Small intestine (tissue), 7 donors: Measurements from ENCODE around the gene ATP5MC2. TPM values are rescaled to one million over a fixed set of nuclear protein-coding genes. Genes with fewer than 3 reads are reported as not detected.

Experiments
- DNase-seq, 2 donors: peaks; one replicate each; pipeline versions ENCODE4 v3.0.0 to v3.0.0-alpha.2; 2013
- FAIRE-seq: peaks from 2 replicates; lab custom pipeline; 2012; peaks lifted over from hg19 to GRCh38; lab: Jason Lieb, UNC
- H3K27ac ChIP-seq, 3 donors: one replicate each; pipeline ENCODE4 v1.5.1; 2013; ENCODE audit warnings: low read length in 2 of 3, mild to moderate bottlenecking in 2 of 3, control low read depth in 1 of 3, inconsistent platforms in 1 of 3, low read depth in 1 of 3, moderate library complexity in 1 of 3
- H3K27me3 ChIP-seq, 3 donors: one replicate each; pipeline ENCODE4 v1.6.1; 2013; ENCODE audit warnings: low read length in 3 of 3, inconsistent platforms in 1 of 3; ENCODE audit not compliant: control insufficient read depth in 3 of 3, insufficient read depth in 3 of 3
- H3K36me3 ChIP-seq, 3 donors: one replicate each; pipeline ENCODE4 v1.6.1; 2013; ENCODE audit warnings: low read length in 3 of 3, inconsistent platforms in 1 of 3, low read depth in 1 of 3, mild to moderate bottlenecking in 1 of 3, moderate library complexity in 1 of 3; ENCODE audit not compliant: control insufficient read depth in 3 of 3, insufficient read depth in 2 of 3
- H3K4me1 ChIP-seq, 3 donors: one replicate each; pipeline ENCODE4 v1.6.1; 2013; ENCODE audit warnings: low read length in 2 of 3, inconsistent platforms in 1 of 3, low read depth in 1 of 3, mild to moderate bottlenecking in 1 of 3, moderate library complexity in 1 of 3; ENCODE audit not compliant: control insufficient read depth in 3 of 3, insufficient read depth in 2 of 3
- H3K4me3 ChIP-seq, 3 donors: one replicate each; pipeline ENCODE4 v1.5.1; 2013; ENCODE audit warnings: low read length in 3 of 3, control low read depth in 1 of 3, inconsistent platforms in 1 of 3, low read depth in 1 of 3, mild to moderate bottlenecking in 1 of 3, moderate library complexity in 1 of 3
- H3K9me3 ChIP-seq, 2 donors: one replicate each; pipeline ENCODE4 v1.6.1; 2013; ENCODE audit warnings: low read depth in 1 of 2, low read length in 1 of 2; ENCODE audit not compliant: control insufficient read depth in 2 of 2, insufficient read depth in 1 of 2
- WGBS, 3 donors: extraction: QIAGEN DNeasy Blood & Tissue Kit; methylation state at CpG; one replicate each; pipeline ENCODE4 v1.1.7; 2013; 5-methylcytosine and 5-hydroxymethylcytosine counted together
- polyA plus RNA-seq, 4 donors: library from polyadenylated mRNA; stranded (reverse) in 3 of 4; unstranded in 1 of 4; fragments of 200-250 nt in 3 of 4; fragments of 120-200 nt in 1 of 4; gene quantifications; one replicate each; pipeline versions ENCODE4 v1.2.1 to v1.2.3, GENCODE V29; 2013
- donor health status: healthy with polysubstance abuse.
- donor health status: control.
- donor health status: control.
- donor health status: Bipolar disorder and iron deficiency.
- donor health status: healthy.

Gene ATP5MC2
- polyA plus RNA-seq, 4 donors: 433 to 621 (median 568) TPM

DNA sequence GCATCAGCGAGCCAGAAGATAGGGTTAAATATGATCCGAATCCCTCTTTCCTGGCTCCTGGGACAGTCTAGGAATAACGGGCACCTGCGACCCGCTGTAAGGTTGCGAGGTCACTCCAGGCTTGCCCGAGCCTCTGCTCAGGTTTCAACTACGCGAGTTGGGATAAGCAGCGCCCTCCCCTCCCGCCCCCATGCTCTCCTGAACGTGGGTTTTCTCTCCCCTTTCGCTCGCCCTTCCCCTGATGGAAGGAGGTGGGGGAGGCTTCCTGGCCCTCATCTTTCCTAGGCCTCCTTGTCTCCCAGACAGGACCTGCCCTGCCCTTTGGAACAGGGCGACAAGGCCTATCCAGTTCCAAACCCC, 753 bp upstream of the ATP5MC2 start:
- 3 to 6% (median 4%) methylated on average over 13 to 15 of the region's 15 CpGs for WGBS, 3 donors
- peak overlapping the region; percentile 18 to 52 (median 48) for H3K4me3 ChIP-seq
- FAIRE-seq: no peak

DNA sequence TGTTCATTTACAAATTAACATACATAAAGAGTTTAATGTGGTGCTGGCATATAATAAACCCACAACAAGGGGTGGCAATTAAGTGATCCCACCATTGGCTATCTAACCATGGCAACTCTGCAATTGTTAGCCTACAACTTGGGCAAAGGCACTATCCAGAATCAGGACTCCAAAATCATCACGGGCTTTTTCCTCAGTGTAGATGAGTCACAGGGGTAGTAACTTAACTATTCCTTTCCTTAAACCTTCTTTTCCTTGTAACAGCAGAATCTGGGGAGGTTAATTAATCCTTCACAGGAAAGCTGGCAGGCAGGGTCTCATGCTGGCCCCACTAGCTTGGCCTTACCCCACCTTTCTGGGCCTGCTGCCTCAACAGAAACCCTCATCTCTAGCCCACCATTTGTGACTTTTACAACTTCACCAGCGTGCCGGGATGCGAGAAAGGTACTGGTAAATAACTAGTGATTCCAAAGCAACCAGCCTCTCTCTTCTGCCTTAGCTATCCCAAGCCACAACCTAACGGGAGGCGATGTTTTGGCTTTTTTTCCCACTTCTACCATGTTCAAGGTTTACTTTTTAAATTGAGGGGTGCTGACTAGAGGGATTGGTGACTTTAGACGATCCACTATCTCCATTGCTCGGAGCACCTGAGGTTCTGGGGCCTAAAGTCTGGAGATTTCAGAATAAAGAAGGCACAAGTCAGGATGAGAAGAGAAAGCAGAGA, 744 bp downstream of the ATP5MC2 start:
- H3K27ac ChIP-seq: peak overlapping the region; percentile 69 to 94 (median 89)
- no peak for FAIRE-seq

More for the DNA sequence above, 753 bp upstream of the ATP5MC2 start:
- peaks cover under 1 to 20% (median 3%) of the 10 kb centered on the region in 3 donors for H3K36me3 ChIP-seq
- H3K9me3 ChIP-seq: no peaks in the 10 kb centered on the region
- DNase-seq: peak; percentile 33 to 70
- peaks cover 3 to 19% (median 3%) of the 10 kb centered on the region in 3 donors for H3K4me1 ChIP-seq
- H3K27me3 ChIP-seq: peaks cover 0 to 29% (median 0%) of the 10 kb centered on the region in 3 donors
- peak overlapping the region; percentile 1 to 94 (median 86) for H3K27ac ChIP-seq

GRCh38 chr12:53670971-53671370, 4.9 kb downstream of the ATP5MC2 start:
- Histone ChIP-seq H3K27me3 (no peaks in the 10 kb centered on the region), H3K36me3 (peaks cover 5 to 57% (median 29%) of the 10 kb centered on the region in 3 donors), H3K4me3 (no peak overlapping the region), H3K4me1 (peaks cover 2 to 4% (median 3%) of the 10 kb centered on the region in 3 donors), H3K9me3 (no peaks in the 10 kb centered on the region), H3K27ac (no peak overlapping the region)
- FAIRE-seq: no peak
- DNase-seq: no peak

More for the DNA sequence above, 744 bp downstream of the ATP5MC2 start:
- Histone ChIP-seq H3K9me3 (no peaks in the 10 kb centered on the region), H3K4me1 (peaks cover 3 to 19% (median 3%) of the 10 kb centered on the region in 3 donors), H3K27me3 (peaks cover 0 to 28% (median 0%) of the 10 kb centered on the region in 3 donors), H3K4me3 (peak overlapping the region; percentile 48 to 86 (median 60)), H3K36me3 (peaks cover 3 to 26% (median 9%) of the 10 kb centered on the region in 3 donors)
- DNase-seq: no peak
- 10 to 40% (median 22%) methylated on average over 8 of the region's 8 CpGs for WGBS, 3 donors

DNA sequence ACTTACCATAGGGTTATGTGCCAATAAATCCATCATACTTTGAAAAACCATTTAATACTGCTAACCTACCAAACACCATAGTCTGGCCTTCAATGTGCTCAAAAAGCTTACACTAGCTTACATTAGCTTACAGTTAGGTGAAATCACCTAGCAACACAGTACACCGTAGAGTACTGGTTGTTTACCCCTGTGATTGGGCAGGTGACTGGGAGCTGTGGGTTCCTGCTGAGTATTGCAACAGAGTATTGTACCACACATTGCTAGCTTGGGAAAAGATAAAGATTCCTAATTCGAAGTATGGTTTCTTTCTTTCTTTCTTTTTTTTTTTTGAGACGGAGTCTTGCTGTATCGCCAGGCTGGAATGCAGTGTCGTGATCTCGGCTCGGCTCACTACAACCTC, 5.6 kb downstream of the ATP5MC2 start:
- no peak for FAIRE-seq
- H3K4me1 ChIP-seq: peaks cover 2 to 4% (median 2%) of the 10 kb centered on the region in 3 donors
- no peak overlapping the region for H3K4me3 ChIP-seq
- H3K36me3 ChIP-seq: peaks cover 5 to 60% (median 31%) of the 10 kb centered on the region in 3 donors
- no peaks in the 10 kb centered on the region for H3K27me3 ChIP-seq
- H3K27ac ChIP-seq: no peak overlapping the region
- H3K9me3 ChIP-seq: no peaks in the 10 kb centered on the region
- 90 to 96% (median 95%) methylated on average over 7 of the region's 7 CpGs for WGBS, 3 donors
- DNase-seq: no peak

DNA sequence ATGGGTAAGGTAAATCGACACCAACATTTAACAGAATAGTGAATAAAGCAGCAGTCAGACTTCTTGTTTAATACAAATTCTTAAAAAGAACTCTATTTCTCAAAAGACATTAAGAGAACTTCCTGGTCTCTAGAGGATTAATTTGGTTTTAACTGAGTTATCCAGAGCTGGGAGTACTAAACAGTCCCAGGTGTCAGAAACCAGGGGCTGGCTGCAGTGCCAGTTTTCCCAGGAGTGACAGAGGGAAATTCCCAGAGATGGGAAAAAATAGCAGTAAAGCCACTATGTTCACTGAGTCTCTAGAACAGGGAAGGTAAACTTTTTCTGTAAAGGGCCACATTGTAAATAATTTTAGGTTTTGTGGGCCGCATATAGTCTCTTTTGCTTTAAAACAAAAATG, 8.8 kb downstream of the ATP5MC2 start:
- no peak for DNase-seq
- Histone ChIP-seq H3K9me3 (no peaks in the 10 kb centered on the region), H3K4me3 (no peak overlapping the region), H3K4me1 (no peaks in the 10 kb centered on the region), H3K36me3 (peaks cover 5 to 69% (median 37%) of the 10 kb centered on the region in 3 donors), H3K27me3 (no peaks in the 10 kb centered on the region), H3K27ac (no peak overlapping the region)
- 94 to 100% (median 96%) methylated on average over 2 of the region's 2 CpGs for WGBS, 3 donors
- no peak for FAIRE-seq

DNA sequence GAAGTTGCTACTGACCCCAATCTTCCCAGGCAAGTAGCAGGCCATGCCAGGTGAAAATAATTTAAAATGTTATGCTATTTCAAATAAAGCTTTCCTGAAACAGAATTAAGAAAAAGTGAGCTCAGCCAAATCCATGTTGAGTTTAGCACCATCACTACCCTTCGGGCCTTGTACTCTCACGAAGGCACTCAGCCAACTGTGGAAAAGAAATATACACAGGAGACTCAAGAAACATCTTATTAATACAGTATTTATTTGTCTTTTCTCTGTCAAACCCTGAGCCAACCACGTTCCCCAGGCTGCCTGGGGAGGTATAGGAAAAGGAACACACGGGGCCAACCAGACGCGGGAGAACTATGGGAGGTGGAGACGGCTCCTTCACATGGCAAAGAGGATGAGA, 10.9 kb downstream of the ATP5MC2 start:
- FAIRE-seq (no peak), DNase-seq (no peak)
- Histone ChIP-seq H3K9me3 (no peaks in the 10 kb centered on the region), H3K36me3 (peaks cover 2 to 63% (median 27%) of the 10 kb centered on the region in 3 donors), H3K27ac (no peak overlapping the region), H3K4me3 (no peak overlapping the region), H3K27me3 (no peaks in the 10 kb centered on the region), H3K4me1 (peaks cover 0 to 9% (median 5%) of the 10 kb centered on the region in 3 donors)
- WGBS, 3 donors: 82 to 88% (median 85%) methylated on average over 7 of the region's 7 CpGs

- H3K9me3 ChIP-seq: no peaks in the 10 kb centered on the region
- DNase-seq (no peak), FAIRE-seq (no peak)
- peaks cover 0 to 16% (median 5%) of the 10 kb centered on the region in 3 donors for H3K4me1 ChIP-seq
- peaks cover 2 to 57% (median 21%) of the 10 kb centered on the region in 3 donors for H3K36me3 ChIP-seq
- 79 to 92% (median 85%) methylated on average over 5 of the region's 5 CpGs for WGBS, 3 donors
- H3K27me3 ChIP-seq: no peaks in the 10 kb centered on the region
- no peak overlapping the region for H3K4me3 ChIP-seq
- H3K27ac ChIP-seq: no peak overlapping the region
Observed at GRCh38 chr12:53664191-53664590, 11.7 kb downstream of the ATP5MC2 start.

DNA sequence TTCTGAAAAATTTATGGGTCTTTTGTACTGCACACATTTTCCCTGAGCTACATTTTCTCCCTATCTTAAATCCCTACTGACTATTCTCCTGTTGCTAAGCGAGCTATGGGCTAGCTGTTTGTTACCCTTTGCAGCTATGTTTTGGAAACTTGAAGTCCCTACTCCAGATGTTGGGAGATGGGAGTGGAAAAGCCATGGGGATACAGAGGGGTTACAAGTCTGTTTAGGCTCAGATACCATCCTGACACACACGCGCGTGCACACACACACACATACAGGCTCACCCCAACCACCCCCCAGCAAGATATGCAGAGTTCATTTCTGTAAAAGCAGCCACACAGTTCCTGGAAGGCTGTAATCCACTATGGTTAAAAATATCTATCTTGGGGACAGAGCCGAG, 15.8 kb downstream of the ATP5MC2 start:
- Histone ChIP-seq H3K4me3 (no peak overlapping the region), H3K9me3 (no peaks in the 10 kb centered on the region), H3K36me3 (peaks cover 0 to 27% (median 5%) of the 10 kb centered on the region in 3 donors), H3K27me3 (no peaks in the 10 kb centered on the region), H3K4me1 (peaks cover 0 to 23% (median 5%) of the 10 kb centered on the region in 3 donors), H3K27ac (peak overlapping the region; percentile 41 to 91 (median 85))
- FAIRE-seq: no peak
- peak in 1 of 2 donors; percentile 39 for DNase-seq
- WGBS, 3 donors: 19 to 57% (median 41%) methylated on average over 5 of the region's 5 CpGs
